Measurements from ENCODE around the gene PSMB10. TPM values are rescaled to one million over a fixed set of nuclear protein-coding genes. Genes with fewer than 3 reads are reported as not detected.

The PSMB10 gene
- total and polyA plus RNA-seq, 2 of the 4 experiments (the other 2 are of a cell fraction): 28.7 to 36.7 TPM

DNA sequence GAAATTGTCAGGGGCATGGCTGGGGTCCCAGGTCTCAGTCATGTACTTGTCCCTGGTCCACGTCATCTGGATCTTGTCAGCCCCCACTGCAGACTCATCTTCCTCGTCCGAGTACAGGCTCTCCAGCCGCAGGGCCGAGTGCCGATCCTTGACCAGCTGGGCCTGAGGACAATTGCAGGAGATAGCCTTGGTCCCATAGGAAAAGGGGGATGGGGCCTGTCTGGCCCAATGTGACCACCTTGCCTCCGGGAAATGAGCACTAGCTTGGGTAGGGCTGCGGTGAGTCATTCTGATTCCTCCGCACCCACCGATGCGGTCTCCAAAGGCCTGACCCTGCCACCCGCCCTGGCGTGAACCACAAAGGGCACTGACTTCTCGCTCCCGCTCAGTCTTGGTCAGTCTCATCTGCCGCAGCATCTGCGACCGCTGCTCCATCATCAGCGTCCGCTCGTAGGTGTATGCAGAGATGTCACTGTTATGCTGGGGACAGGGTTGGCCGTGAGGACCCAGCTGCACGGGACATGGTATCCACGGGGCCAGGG is 8.8 kb upstream of the PSMB10 start:
- no peak overlapping the region for H3K4ac ChIP-seq (ENCODE audit: low read depth, low read length)
- H3K4me3 ChIP-seq (ENCODE audit: insufficient read depth, low read depth, low read length): no peak overlapping the region
- DNase-seq (no peak), ATAC-seq (ENCODE audit: low read depth) (no peak)
- ChIA-PET CTCF (no interaction called here), POLR2A (ENCODE audit: unreplicated experiment) (no interaction called here)
- H2BK120ac ChIP-seq (ENCODE audit: low read depth, low read length): no peak overlapping the region
- no TSS peak for BruUV-seq (replicated peaks)
- H3K36me3 ChIP-seq (ENCODE audit: control insufficient read depth, insufficient read depth, low read length): peaks cover 93% of the 10 kb centered on the region
- H2BK15ac ChIP-seq (ENCODE audit: low read depth, low read length): no peak overlapping the region
- no peaks in the 10 kb centered on the region for H3K27me3 ChIP-seq (ENCODE audit: control insufficient read depth, insufficient read depth, low read length)
- H2BK5ac ChIP-seq (ENCODE audit: low read depth, low read length, poor library complexity, severe bottlenecking): no peak overlapping the region
- no peak for TF ChIP-seq MAFK (IDR thresholded peaks at IDR 0.05; ENCODE audit: low read depth, low read length)
- TF ChIP-seq CEBPB (IDR thresholded peaks at IDR 0.05; ENCODE audit: low read depth, low read length): no peak
- no peak for TF ChIP-seq NFE2L2 (IDR thresholded peaks at IDR 0.05; ENCODE audit: low read depth, low read length)
- H3K56ac ChIP-seq (ENCODE audit: extremely low read depth, insufficient read depth, low read length): no peak overlapping the region
- H4K20me1 ChIP-seq (ENCODE audit: insufficient read depth, low read length): peaks cover 59% of the 10 kb centered on the region
- H2BK20ac ChIP-seq (ENCODE audit: low read depth, low read length): no peak overlapping the region
- no peak overlapping the region for H3K27ac ChIP-seq (ENCODE audit: insufficient read depth, low read length)
- no peaks in the 10 kb centered on the region; the same call in 1 of the 2 replicates for H3K9me1 ChIP-seq (ENCODE audit: insufficient read depth, low read length)
- no peak overlapping the region for H3K9ac ChIP-seq (ENCODE audit: low read depth, low read length)
- peaks cover 15 to 82% of the 10 kb centered on the region in 2 experiments for H3K79me1 ChIP-seq (ENCODE audit: low read depth in 1 of 2, low read length in 2 of 2)
- H3K23ac ChIP-seq (ENCODE audit: low read depth, low read length): no peak overlapping the region
- dilution Hi-C loops (cut with HindIII; ENCODE audit: low sequenced_read_pairs, unreplicated experiment): no loop called here
- intact Hi-C loops (cut with micrococcal nuclease): no loop called here
- no peak overlapping the region for H4K5ac ChIP-seq (ENCODE audit: low read depth, low read length)
- H3K18ac ChIP-seq (ENCODE audit: low read depth, low read length): no peak overlapping the region
- 90% methylated on average over 11 of the region's 24 CpGs; no CpG with 5 or more reads in 1 of the 2 experiments for WGBS, 2 experiments (ENCODE audit: extremely low coverage in 2 of 2, insufficient read length in 1 of 2)
- H4K91ac ChIP-seq (ENCODE audit: insufficient read depth, low read depth, low read length): no peak overlapping the region
- in situ Hi-C loops (cut with MboI; ENCODE audit: low sequenced_read_pairs): loop anchor here (25.0 kb wide), 1 partner anchor 408 kb away; the partner anchor contains the start of gene RIPOR1
- H4K8ac ChIP-seq (ENCODE audit: low read depth in 2 of 2, low read length in 2 of 2): no peak overlapping the region
- H2AFZ ChIP-seq (replicated peaks; ENCODE audit: low read length, poor library complexity): no peak overlapping the region
- H3K4me1 ChIP-seq (ENCODE audit: control insufficient read depth, insufficient read depth, low read length): no peaks in the 10 kb centered on the region
- no peak overlapping the region for H2AK9ac ChIP-seq (replicated peaks; ENCODE audit: low read depth, low read length, poor library complexity)
- H2AK5ac ChIP-seq (ENCODE audit: low read depth, low read length): no peak overlapping the region
- no peak overlapping the region for H3K4me2 ChIP-seq (ENCODE audit: low read depth, low read length)
- no peak overlapping the region for H3K14ac ChIP-seq (replicated peaks; ENCODE audit: low read depth, low read length)
- no peaks in the 10 kb centered on the region for H3K9me3 ChIP-seq (ENCODE audit: control insufficient read depth, insufficient read depth, low read length)

Measured in IMR-90 (cell line).